Measurements from ENCODE around the gene CCL1.

Gene CCL1

GRCh38 chr17:34321964-34322363 lies 41.1 kb downstream of the CCL1 start:
- Histone ChIP-seq H3K4me3 (ENCODE audit: low read depth, low read length) (no peak overlapping the region), H3K9me3 (ENCODE audit: control insufficient read depth, insufficient read depth, low read depth, low read length) (no peaks in the 10 kb centered on the region), H3K27ac (ENCODE audit: extremely low read depth, low read depth, low read length) (no peak overlapping the region), H3K4me1 (ENCODE audit: control insufficient read depth, insufficient read depth, low read length) (no peaks in the 10 kb centered on the region), H3K36me3 (ENCODE audit: control insufficient read depth in 2 of 2, insufficient read depth in 1 of 2, low read length in 2 of 2) (no peaks in the 10 kb centered on the region)
- ChIA-PET CTCF (interaction anchor here (0.6 to 8.3 kb wide), 7 partner anchors 11 to 121 kb away, joined by 3 to 84 read pairs (median 4); no protein-coding TSS in a partner anchor), POLR2A (no interaction called here)
- TF ChIP-seq ZNF37A (tag by site-specific recombination; IDR thresholded peaks at IDR 0.05): no peak
- no peak for TF ChIP-seq SP3 (tag by site-specific recombination; IDR thresholded peaks at IDR 0.05)
- no peak for TF ChIP-seq GLIS2 (tag by site-specific recombination; IDR thresholded peaks at IDR 0.05)

GRCh38 chr17:34319039-34319483 lies 44.0 kb downstream of the CCL1 start, which contains the start of gene CCL8:
TSS of gene CCL8 (plus strand) at chr17:34319435. CDS start at chr17:34319502, 67 bp downstream.
- no peak within 1 kb of the TSS for H3K4me3 ChIP-seq (ENCODE audit: low read depth, low read length)
- no peak within 1 kb of the TSS for H3K27ac ChIP-seq (ENCODE audit: extremely low read depth, low read depth, low read length)
- H3K4me1 ChIP-seq (ENCODE audit: control insufficient read depth, insufficient read depth, low read length): no peaks in the 10 kb centered on the region
- ChIA-PET POLR2A (no interaction called here), CTCF (interaction anchor here (0.5 to 8.3 kb wide), 10 partner anchors 10 to 526 kb away, joined by 3 to 84 read pairs (median 4); no protein-coding TSS in a partner anchor)
- no peak for TF ChIP-seq ZNF140 (tag by site-specific recombination; IDR thresholded peaks at IDR 0.05)
- no peak for TF ChIP-seq TRIM28 (IDR thresholded peaks at IDR 0.05; ENCODE audit: borderline replicate concordance, low read length)
- TF ChIP-seq ZFP37 (tag by site-specific recombination; IDR thresholded peaks at IDR 0.05): no peak
- no peak for TF ChIP-seq ZNF157 (tag by site-specific recombination; IDR thresholded peaks at IDR 0.05)
- no peak for TF ChIP-seq ZNF398 (tag by site-specific recombination; IDR thresholded peaks at IDR 0.05)
- TF ChIP-seq ZBTB20 (tag by site-specific recombination; IDR thresholded peaks at IDR 0.05): no peak
- no peak for TF ChIP-seq MYNN (tag by site-specific recombination; IDR thresholded peaks at IDR 0.05; ENCODE audit: borderline replicate concordance)
- no peak for TF ChIP-seq ZNF239 (tag by site-specific recombination; IDR thresholded peaks at IDR 0.05)
- TF ChIP-seq EGR2 (tag by site-specific recombination; IDR thresholded peaks at IDR 0.05; ENCODE audit: low read depth): no peak
- no peak for TF ChIP-seq ZSCAN23 (tag by site-specific recombination; IDR thresholded peaks at IDR 0.05)
- no peak for TF ChIP-seq TSHZ1 (tag by site-specific recombination; IDR thresholded peaks at IDR 0.05; ENCODE audit: borderline replicate concordance)
- no peak for TF ChIP-seq MZF1 (tag by site-specific recombination; IDR thresholded peaks at IDR 0.05; ENCODE audit: borderline replicate concordance)
- TF ChIP-seq ZNF221 (tag by site-specific recombination; IDR thresholded peaks at IDR 0.05; ENCODE audit: borderline replicate concordance): no peak
- TF ChIP-seq ZNF501 (tag by site-specific recombination; IDR thresholded peaks at IDR 0.05): no peak
- no peak for TF ChIP-seq ZBTB21 (tag by site-specific recombination; IDR thresholded peaks at IDR 0.05)
- TF ChIP-seq ZNF16 (tag by site-specific recombination; IDR thresholded peaks at IDR 0.05; ENCODE audit: low read depth): no peak
- TF ChIP-seq ZFP69B (tag by site-specific recombination; IDR thresholded peaks at IDR 0.05): no peak
- H3K9me3 ChIP-seq (ENCODE audit: control insufficient read depth, insufficient read depth, low read depth, low read length): no peaks in the 10 kb centered on the region
- H3K36me3 ChIP-seq (ENCODE audit: control insufficient read depth in 2 of 2, insufficient read depth in 1 of 2, low read length in 2 of 2): no peaks in the 10 kb centered on the region

All from HEK293 (cell line).